ENCODE results near the gene DEAF1. TPM values are rescaled to one million over a fixed set of nuclear protein-coding genes. Genes with fewer than 3 reads are reported as not detected.
"Not testable (repeated sequence)": the region's sequence is repeated elsewhere in the genome, so short reads cannot be mapped to it uniquely, and the experiment has no call there.

DEAF1 gene, protein sequence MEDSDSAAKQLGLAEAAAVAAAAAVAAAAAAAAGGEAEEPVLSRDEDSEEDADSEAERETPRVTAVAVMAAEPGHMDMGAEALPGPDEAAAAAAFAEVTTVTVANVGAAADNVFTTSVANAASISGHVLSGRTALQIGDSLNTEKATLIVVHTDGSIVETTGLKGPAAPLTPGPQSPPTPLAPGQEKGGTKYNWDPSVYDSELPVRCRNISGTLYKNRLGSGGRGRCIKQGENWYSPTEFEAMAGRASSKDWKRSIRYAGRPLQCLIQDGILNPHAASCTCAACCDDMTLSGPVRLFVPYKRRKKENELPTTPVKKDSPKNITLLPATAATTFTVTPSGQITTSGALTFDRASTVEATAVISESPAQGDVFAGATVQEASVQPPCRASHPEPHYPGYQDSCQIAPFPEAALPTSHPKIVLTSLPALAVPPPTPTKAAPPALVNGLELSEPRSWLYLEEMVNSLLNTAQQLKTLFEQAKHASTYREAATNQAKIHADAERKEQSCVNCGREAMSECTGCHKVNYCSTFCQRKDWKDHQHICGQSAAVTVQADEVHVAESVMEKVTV
- 10 to 100 TPM; 21.7 to 25.8 TPM for total RNA-seq

GRCh38 chr11:694563-695287 is at the start of gene DEAF1:
TSS of gene DEAF1 (minus strand) at chr11:695222. CDS start at chr11:695047, 175 bp downstream.
- Histone ChIP-seq H3K4me3 (peak within 1 kb of the TSS; percentile 82), H3K9me3 (no peaks in the 10 kb centered on the region), H3K27ac (peak within 1 kb of the TSS; percentile 100), H3K27me3 (no peaks in the 10 kb centered on the region), H3K9ac (ENCODE audit: low read depth in 2 of 2, low read length in 2 of 2) (peak within 1 kb of the TSS; percentile 79 to 94), H3K36me3 (no peaks in the 10 kb centered on the region), H3K4me1 (peaks cover 19% of the 10 kb centered on the region)
- DNase-seq, result peak; percentile 97
- intact Hi-C loops (cut with DNase I), result no loop called here
- TF ChIP-seq, protein P1, sequence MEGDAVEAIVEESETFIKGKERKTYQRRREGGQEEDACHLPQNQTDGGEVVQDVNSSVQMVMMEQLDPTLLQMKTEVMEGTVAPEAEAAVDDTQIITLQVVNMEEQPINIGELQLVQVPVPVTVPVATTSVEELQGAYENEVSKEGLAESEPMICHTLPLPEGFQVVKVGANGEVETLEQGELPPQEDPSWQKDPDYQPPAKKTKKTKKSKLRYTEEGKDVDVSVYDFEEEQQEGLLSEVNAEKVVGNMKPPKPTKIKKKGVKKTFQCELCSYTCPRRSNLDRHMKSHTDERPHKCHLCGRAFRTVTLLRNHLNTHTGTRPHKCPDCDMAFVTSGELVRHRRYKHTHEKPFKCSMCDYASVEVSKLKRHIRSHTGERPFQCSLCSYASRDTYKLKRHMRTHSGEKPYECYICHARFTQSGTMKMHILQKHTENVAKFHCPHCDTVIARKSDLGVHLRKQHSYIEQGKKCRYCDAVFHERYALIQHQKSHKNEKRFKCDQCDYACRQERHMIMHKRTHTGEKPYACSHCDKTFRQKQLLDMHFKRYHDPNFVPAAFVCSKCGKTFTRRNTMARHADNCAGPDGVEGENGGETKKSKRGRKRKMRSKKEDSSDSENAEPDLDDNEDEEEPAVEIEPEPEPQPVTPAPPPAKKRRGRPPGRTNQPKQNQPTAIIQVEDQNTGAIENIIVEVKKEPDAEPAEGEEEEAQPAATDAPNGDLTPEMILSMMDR (IDR thresholded peaks at IDR 0.05), result no peak

GRCh38 chr11:742571-743201 is 47.7 kb upstream of the DEAF1 start:
- no peak for DNase-seq
- Histone ChIP-seq H3K27me3 (no peaks in the 10 kb centered on the region), H3K4me1 (no peaks in the 10 kb centered on the region), H3K4me3 (no peak overlapping the region), H3K27ac (no peak overlapping the region), H3K9me3 (no peaks in the 10 kb centered on the region), H3K9ac (ENCODE audit: low read depth in 2 of 2, low read length in 2 of 2) (no peak overlapping the region), H3K36me3 (no peaks in the 10 kb centered on the region)
- TF ChIP-seq, protein P1 (IDR thresholded peaks at IDR 0.05), result no peak
- intact Hi-C loops (cut with DNase I), result no loop called here

DNA sequence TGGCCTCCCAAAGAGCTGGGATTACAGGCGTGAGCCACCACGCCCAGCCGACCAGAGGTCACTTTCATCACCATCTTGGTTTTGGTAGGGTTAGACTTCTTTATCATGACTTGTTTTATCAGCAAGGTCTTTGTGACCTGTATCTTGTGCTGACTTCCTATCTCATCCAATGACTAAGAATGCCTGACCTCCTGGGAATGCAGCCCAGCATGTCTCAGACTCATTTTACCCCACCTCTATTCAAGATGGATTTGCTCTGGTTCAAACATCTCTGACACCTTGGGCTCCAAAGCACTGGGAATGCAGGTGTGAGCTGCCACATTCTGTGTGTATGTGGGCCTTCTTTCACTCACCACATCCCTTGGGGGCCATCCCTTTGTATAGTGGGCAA is 47.1 kb upstream of the DEAF1 start:
- no peak overlapping the region for H3K4me3 ChIP-seq
- H3K36me3 ChIP-seq, result no peaks in the 10 kb centered on the region
- TF ChIP-seq, protein P1 (IDR thresholded peaks at IDR 0.05), result no peak
- no peaks in the 10 kb centered on the region for H3K27me3 ChIP-seq
- H3K4me1 ChIP-seq, result no peaks in the 10 kb centered on the region
- no peak overlapping the region for H3K27ac ChIP-seq
- DNase-seq, result no peak
- H3K9me3 ChIP-seq, result no peaks in the 10 kb centered on the region
- intact Hi-C loops (cut with DNase I), result no loop called here
- H3K9ac ChIP-seq (ENCODE audit: low read depth in 2 of 2, low read length in 2 of 2), result no peak overlapping the region

DNA sequence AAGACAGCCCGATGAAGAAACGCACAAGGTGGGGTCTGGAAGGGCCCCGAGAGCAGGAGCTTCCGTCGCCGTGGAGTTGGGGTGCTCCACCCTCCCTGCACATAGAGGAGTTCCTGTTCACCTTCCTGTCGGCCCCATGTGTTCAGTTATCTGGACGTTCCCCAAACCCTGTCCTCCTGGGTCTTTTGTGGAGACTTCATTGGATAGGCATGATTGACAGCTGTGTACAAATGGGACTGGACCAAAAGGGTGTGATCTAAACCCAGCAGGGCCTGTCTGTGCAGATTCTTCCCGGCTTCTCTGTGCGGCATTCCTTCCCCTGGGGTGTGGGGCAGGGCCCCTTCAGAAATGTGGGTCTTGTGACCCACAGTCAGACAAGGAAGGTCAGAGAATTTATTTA is 42.9 kb upstream of the DEAF1 start:
- intact Hi-C loops (cut with DNase I), result not testable (repeated sequence)

DNA sequence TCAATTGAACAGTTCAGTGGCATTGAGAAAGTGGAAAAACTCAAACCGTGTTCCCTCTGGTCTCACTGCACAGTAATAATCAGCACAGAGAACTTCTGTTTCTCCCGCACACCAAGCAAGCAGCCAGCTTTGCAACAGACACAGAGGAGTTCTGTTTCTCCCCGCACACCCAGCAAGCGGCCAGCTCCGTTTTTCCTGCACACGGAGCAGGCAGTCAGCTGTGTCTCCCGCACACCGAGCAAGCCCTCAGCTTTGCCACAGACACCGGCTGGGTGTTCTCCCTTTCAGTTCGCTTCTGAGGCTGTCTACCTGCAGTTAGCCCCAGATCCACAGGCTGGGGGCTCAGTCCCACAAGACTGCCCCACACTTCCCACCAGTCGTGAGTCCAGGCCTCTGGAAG is 42.3 kb upstream of the DEAF1 start:
- H3K9ac ChIP-seq (ENCODE audit: low read depth in 2 of 2, low read length in 2 of 2), result no peak overlapping the region

More for the DNA sequence above, 42.9 kb upstream of the DEAF1 start:
- not testable (repeated sequence) for H3K36me3 ChIP-seq; DNase-seq; H3K27me3 ChIP-seq; H3K4me1 ChIP-seq; H3K27ac ChIP-seq; H3K9ac ChIP-seq (ENCODE audit: low read depth in 2 of 2, low read length in 2 of 2); H3K4me3 ChIP-seq; H3K9me3 ChIP-seq

DNA sequence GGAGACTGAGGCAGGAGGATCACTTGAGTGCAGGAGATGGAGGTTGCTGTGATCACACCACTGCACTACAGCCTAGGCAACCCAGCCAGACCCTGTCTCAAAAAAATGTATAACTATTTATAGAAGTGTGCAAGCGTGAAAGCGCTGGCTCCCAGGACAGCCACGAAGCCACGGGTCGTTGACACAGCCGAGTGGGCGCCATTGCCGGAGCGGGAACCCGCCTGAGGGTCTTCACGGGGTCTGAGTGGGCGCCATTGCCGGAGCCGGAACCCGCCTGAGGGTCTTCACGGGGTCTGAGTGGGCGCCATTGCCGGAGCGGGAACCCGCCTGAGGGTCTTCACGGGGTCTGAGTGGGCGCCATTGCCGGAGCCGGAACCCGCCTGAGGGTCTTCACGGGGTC is 39.5 kb upstream of the DEAF1 start:
- H3K36me3 ChIP-seq; H3K4me1 ChIP-seq; intact Hi-C loops (cut with DNase I); DNase-seq; H3K27ac ChIP-seq; H3K9ac ChIP-seq (ENCODE audit: low read depth in 2 of 2, low read length in 2 of 2); H3K4me3 ChIP-seq; H3K9me3 ChIP-seq; H3K27me3 ChIP-seq: not testable (repeated sequence)

More for the DNA sequence above, 42.3 kb upstream of the DEAF1 start:
- TF ChIP-seq, protein P1 (IDR thresholded peaks at IDR 0.05), result no peak
- Histone ChIP-seq H3K27me3 (no peaks in the 10 kb centered on the region), H3K4me1 (no peaks in the 10 kb centered on the region), H3K36me3 (no peaks in the 10 kb centered on the region), H3K27ac (no peak overlapping the region), H3K9me3 (no peaks in the 10 kb centered on the region), H3K4me3 (no peak overlapping the region)
- intact Hi-C loops (cut with DNase I), result no loop called here
- DNase-seq, result no peak
